Activated T-cell treated with anti-CD3 and anti-CD28 coated beads for 1 hour (primary cell): ENCODE measurements around the gene ACAD9.
"Not testable (repeated sequence)": the region's sequence is repeated elsewhere in the genome, so short reads cannot be mapped to it uniquely, and the experiment has no call there.

Experiments
- DNase-seq: peaks from one replicate; pipeline ENCODE4 v3.0.0-alpha.2; 2020; ENCODE audit warnings: low read depth

Gene ACAD9

GRCh38 chr3:128879125-128879969 is at the start of gene ACAD9:
Gene ACAD9 (plus strand): TSS chr3:128879620. CDS start chr3:128879692, 72 bp downstream.
- DNase-seq, result peak; percentile 92

GRCh38 chr3:128829925-128830625 is 49.3 kb upstream of the ACAD9 start:
- not testable (repeated sequence) for DNase-seq

- not testable (repeated sequence) for DNase-seq
Measured at GRCh38 chr3:128830762-128831161, 48.7 kb upstream of the ACAD9 start.

GRCh38 chr3:128832979-128833378 is 46.4 kb upstream of the ACAD9 start:
- not testable (repeated sequence) for DNase-seq

- DNase-seq, result no peak
Measured at GRCh38 chr3:128835096-128835495, 44.3 kb upstream of the ACAD9 start.

- no peak for DNase-seq
Measured at GRCh38 chr3:128841926-128842920, 37.2 kb upstream of the ACAD9 start.

- DNase-seq, result no peak
Measured at GRCh38 chr3:128844502-128844901, 34.9 kb upstream of the ACAD9 start.

GRCh38 chr3:128845119-128845777 is 34.2 kb upstream of the ACAD9 start:
- DNase-seq, result no peak

- peak; percentile 65 for DNase-seq
Measured at GRCh38 chr3:128845778-128846485, 33.5 kb upstream of the ACAD9 start.

GRCh38 chr3:128846486-128846891 is 32.9 kb upstream of the ACAD9 start:
- no peak for DNase-seq

- DNase-seq, result no peak
Measured at GRCh38 chr3:128847666-128848370, 31.6 kb upstream of the ACAD9 start.

- no peak for DNase-seq
Measured at GRCh38 chr3:128848936-128849335, 30.5 kb upstream of the ACAD9 start.

GRCh38 chr3:128849911-128850455 is 29.4 kb upstream of the ACAD9 start:
- no peak for DNase-seq

GRCh38 chr3:128850544-128850943 is 28.9 kb upstream of the ACAD9 start:
- DNase-seq, result no peak

GRCh38 chr3:128851601-128852000 is 27.8 kb upstream of the ACAD9 start:
- no peak for DNase-seq

GRCh38 chr3:128853826-128854225 is 25.6 kb upstream of the ACAD9 start:
- no peak for DNase-seq

- DNase-seq, result no peak
Measured at GRCh38 chr3:128854475-128854874, 24.9 kb upstream of the ACAD9 start.

GRCh38 chr3:128855569-128855968 is 23.9 kb upstream of the ACAD9 start:
- no peak for DNase-seq

- no peak for DNase-seq
Measured at GRCh38 chr3:128858167-128858566, 21.3 kb upstream of the ACAD9 start.

GRCh38 chr3:128859630-128860029 is 19.8 kb upstream of the ACAD9 start:
- no peak for DNase-seq
